Activated T-helper 1 cell treated with anti-CD3 and anti-CD28 coated beads, Interleukin-12 subunit alpha, Interleukin-12 subunit beta, Interleukin-2, Interleukin-4 antibody, amounts not matched to agents 30 ng/mL and 10 ng/mL and 1 ng/mL, durations not matched to agents 14 hours and 24 hours and 36 hours (primary cell): ENCODE results near the gene SGCD. TPM values are rescaled to one million over a fixed set of nuclear protein-coding genes. Genes with fewer than 3 reads are reported as not detected.

Source experiments
- DNase-seq: peaks from one replicate; pipeline ENCODE4 v3.0.0; 2021; ENCODE audit warnings: low spot score
- H3K27ac Mint-ChIP-seq: one replicate; pipeline ENCODE4 v1.8.0; 2021; ENCODE audit warnings: mild to moderate bottlenecking, mixed read lengths
- H3K27me3 Mint-ChIP-seq: one replicate; pipeline ENCODE4 v1.8.0; 2022; ENCODE audit warnings: mild to moderate bottlenecking, moderate library complexity, mixed read lengths; ENCODE audit not compliant: insufficient read depth
- H3K36me3 Mint-ChIP-seq: one replicate; pipeline ENCODE4 v1.8.0; 2021; ENCODE audit warnings: low read depth, mixed read lengths
- H3K4me1 Mint-ChIP-seq: one replicate; pipeline ENCODE4 v1.8.0; 2021; ENCODE audit warnings: low read depth, mixed read lengths
- H3K4me3 Mint-ChIP-seq: one replicate; pipeline ENCODE4 v1.8.0; 2021; ENCODE audit warnings: mild to moderate bottlenecking, moderate library complexity, mixed read lengths
- H3K9me3 Mint-ChIP-seq: one replicate; pipeline ENCODE4 v1.8.0; 2021; ENCODE audit warnings: mixed read lengths
- intact Hi-C: fragments of 100-400 bp; cut with micrococcal nuclease; formaldehyde crosslinking; loops from one replicate; pipeline ENCODE4 v1.15.1; 2024
- total RNA-seq: library from RNA; stranded (reverse); gene quantifications from 2 replicates; pipeline ENCODE4 v1.2.3, GENCODE V29; 2022

The SGCD gene
- total RNA-seq, 1 donor from 2014 or later, result not detected

DNA sequence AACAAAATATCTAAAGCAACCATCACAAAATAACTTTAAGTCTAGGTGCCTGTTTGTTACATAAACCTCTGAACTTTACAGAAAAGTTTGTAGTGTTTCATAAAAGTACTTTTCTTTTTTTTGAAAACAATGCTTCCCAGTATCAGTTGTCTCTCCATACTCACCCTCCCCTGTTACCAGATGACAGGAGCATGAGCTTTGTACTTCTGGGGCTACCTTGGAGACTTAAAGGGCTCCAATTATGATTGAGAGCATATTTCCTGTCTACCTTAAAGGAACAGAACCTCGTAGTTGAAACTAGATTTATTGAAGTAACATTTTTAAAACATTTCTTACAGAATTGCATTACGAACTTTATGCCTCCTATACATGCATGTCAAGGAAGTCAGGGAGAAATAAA is 467.7 kb downstream of the SGCD start:
- H3K4me3 Mint-ChIP-seq, result no peak overlapping the region
- peaks cover 11% of the 10 kb centered on the region for H3K27me3 Mint-ChIP-seq
- DNase-seq, result no peak
- peaks cover 27% of the 10 kb centered on the region for H3K4me1 Mint-ChIP-seq
- H3K9me3 Mint-ChIP-seq, result peaks cover 14% of the 10 kb centered on the region
- intact Hi-C loops, result no loop called here
- H3K36me3 Mint-ChIP-seq, result no peaks in the 10 kb centered on the region
- no peak overlapping the region for H3K27ac Mint-ChIP-seq

GRCh38 chr5:156798201-156798600 is 471.2 kb downstream of the SGCD start:
- H3K27ac Mint-ChIP-seq, result no peak overlapping the region
- peaks cover 3% of the 10 kb centered on the region for H3K36me3 Mint-ChIP-seq
- intact Hi-C loops, result no loop called here
- peaks cover 33% of the 10 kb centered on the region for H3K4me1 Mint-ChIP-seq
- peaks cover 3% of the 10 kb centered on the region for H3K9me3 Mint-ChIP-seq
- no peak overlapping the region for H3K4me3 Mint-ChIP-seq
- peaks cover 13% of the 10 kb centered on the region for H3K27me3 Mint-ChIP-seq
- no peak for DNase-seq

GRCh38 chr5:156799171-156799570 is 472.2 kb downstream of the SGCD start:
- no peak for DNase-seq
- H3K27me3 Mint-ChIP-seq, result peaks cover 9% of the 10 kb centered on the region
- H3K9me3 Mint-ChIP-seq, result peaks cover 3% of the 10 kb centered on the region
- peaks cover 3% of the 10 kb centered on the region for H3K36me3 Mint-ChIP-seq
- H3K4me1 Mint-ChIP-seq, result peaks cover 33% of the 10 kb centered on the region
- H3K27ac Mint-ChIP-seq, result no peak overlapping the region
- intact Hi-C loops, result no loop called here
- no peak overlapping the region for H3K4me3 Mint-ChIP-seq

- Mint-ChIP-seq H3K4me1 (peaks cover 21% of the 10 kb centered on the region), H3K36me3 (peaks cover 3% of the 10 kb centered on the region), H3K4me3 (no peak overlapping the region), H3K27ac (no peak overlapping the region), H3K27me3 (peaks cover 5% of the 10 kb centered on the region), H3K9me3 (peaks cover 8% of the 10 kb centered on the region)
- intact Hi-C loops, result no loop called here
- no peak for DNase-seq
Observed at GRCh38 chr5:156800929-156801328, 474.0 kb downstream of the SGCD start.

DNA sequence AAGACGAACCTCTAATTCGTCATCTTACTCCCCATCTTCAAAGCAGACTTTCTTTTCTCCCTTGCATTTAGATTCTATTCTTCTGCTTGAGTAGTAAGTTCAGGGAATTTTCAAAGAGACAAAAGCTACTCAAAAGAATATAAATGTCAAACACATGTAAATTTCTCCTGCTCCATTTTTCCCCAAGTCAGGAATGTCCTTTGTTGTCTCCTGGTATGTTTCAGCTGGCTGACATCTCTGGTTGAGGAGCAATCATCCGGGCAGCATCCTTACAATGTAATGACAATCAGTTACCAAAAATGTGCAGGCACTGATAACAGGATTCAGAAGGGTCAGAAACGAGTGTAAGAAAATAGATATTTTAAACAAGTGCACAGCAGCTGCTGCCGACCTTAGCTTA is 475.5 kb downstream of the SGCD start:
- intact Hi-C loops, result no loop called here
- DNase-seq, result no peak
- H3K4me1 Mint-ChIP-seq, result peaks cover 19% of the 10 kb centered on the region
- no peak overlapping the region for H3K4me3 Mint-ChIP-seq
- peaks cover 15% of the 10 kb centered on the region for H3K9me3 Mint-ChIP-seq
- H3K36me3 Mint-ChIP-seq, result peaks cover 3% of the 10 kb centered on the region
- H3K27ac Mint-ChIP-seq, result no peak overlapping the region
- peaks cover 2% of the 10 kb centered on the region for H3K27me3 Mint-ChIP-seq

DNA sequence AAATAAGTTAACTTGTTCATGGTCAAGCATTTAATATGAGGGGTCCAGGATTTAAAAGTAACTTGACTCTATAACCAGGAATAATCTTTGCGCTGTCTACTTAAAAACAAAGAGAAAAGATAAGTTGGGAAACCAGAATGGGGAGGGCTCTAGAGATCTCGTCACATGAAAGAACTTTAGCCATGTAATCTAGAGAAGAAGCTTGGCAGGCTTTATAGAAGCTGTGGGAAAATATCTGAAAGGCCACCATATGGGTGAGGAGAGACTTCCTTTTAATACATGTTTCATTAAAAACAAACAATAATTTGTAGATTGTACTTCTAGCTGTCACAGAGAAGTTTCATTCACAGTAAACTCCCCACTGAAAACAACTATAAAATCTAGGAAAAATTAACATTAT is 476.4 kb downstream of the SGCD start:
- Mint-ChIP-seq H3K9me3 (peaks cover 15% of the 10 kb centered on the region), H3K27me3 (peaks cover 4% of the 10 kb centered on the region), H3K27ac (no peak overlapping the region), H3K4me3 (no peak overlapping the region), H3K36me3 (peaks cover 3% of the 10 kb centered on the region), H3K4me1 (peaks cover 19% of the 10 kb centered on the region)
- no peak for DNase-seq
- intact Hi-C loops, result no loop called here

GRCh38 chr5:156812959-156813358 is 486.0 kb downstream of the SGCD start:
- H3K4me1 Mint-ChIP-seq, result peaks cover 21% of the 10 kb centered on the region
- no peak overlapping the region for H3K27ac Mint-ChIP-seq
- intact Hi-C loops, result loop anchor here (10.0 kb wide), 1 partner anchor 388 kb away; no protein-coding TSS in a partner anchor
- H3K9me3 Mint-ChIP-seq, result no peaks in the 10 kb centered on the region
- DNase-seq, result no peak
- H3K4me3 Mint-ChIP-seq, result no peak overlapping the region
- peaks cover 6% of the 10 kb centered on the region for H3K27me3 Mint-ChIP-seq
- H3K36me3 Mint-ChIP-seq, result no peaks in the 10 kb centered on the region

DNA sequence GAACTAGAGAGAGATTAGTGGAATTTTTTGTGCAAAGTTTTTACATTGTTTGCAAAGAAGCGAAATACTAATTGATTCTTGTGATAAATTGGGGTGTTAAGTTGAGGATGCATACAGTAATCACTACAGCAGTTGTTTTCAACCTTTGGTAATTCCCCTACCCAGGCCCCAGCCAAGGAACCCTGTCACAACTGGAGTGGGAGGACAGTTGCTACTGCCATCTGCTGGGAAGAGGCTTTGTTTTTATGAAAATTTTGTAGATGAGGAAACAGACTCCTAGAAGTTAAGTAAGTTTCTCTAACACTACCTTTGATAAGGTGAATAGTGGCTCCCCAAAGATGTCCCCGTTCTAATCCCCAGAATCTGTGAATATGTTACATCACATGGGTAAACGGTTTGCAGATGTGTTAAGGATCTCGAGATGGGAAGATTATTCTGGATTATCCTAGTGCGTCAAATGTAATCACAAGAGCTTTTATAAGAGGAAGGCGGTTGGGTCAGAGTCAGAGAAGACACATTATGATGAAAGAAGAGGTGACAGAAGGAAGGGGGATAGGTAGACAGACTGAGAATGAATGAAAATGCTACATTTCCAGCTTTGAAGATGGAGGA is 489.1 kb downstream of the SGCD start:
- H3K4me1 Mint-ChIP-seq, result peaks cover 33% of the 10 kb centered on the region
- H3K27ac Mint-ChIP-seq, result no peak overlapping the region
- peak; percentile 45 for DNase-seq
- peaks cover 2% of the 10 kb centered on the region for H3K36me3 Mint-ChIP-seq
- H3K27me3 Mint-ChIP-seq, result no peaks in the 10 kb centered on the region
- intact Hi-C loops, result loop anchor here (1.0 to 10.0 kb wide), 7 partner anchors 97 to 1199 kb away; no protein-coding TSS in a partner anchor
- no peaks in the 10 kb centered on the region for H3K9me3 Mint-ChIP-seq
- H3K4me3 Mint-ChIP-seq, result no peak overlapping the region
